Fibroblast of skin of scalp (primary cell): Measurements from ENCODE around the gene MITF.
A peak's percentile ranks its signal among the peaks of the same experiment; 100 is the strongest.

Experiments used
- DNase-seq: peaks from one replicate; pipeline ENCODE4 v3.0.0-alpha.2; 2013

MITF gene

DNA sequence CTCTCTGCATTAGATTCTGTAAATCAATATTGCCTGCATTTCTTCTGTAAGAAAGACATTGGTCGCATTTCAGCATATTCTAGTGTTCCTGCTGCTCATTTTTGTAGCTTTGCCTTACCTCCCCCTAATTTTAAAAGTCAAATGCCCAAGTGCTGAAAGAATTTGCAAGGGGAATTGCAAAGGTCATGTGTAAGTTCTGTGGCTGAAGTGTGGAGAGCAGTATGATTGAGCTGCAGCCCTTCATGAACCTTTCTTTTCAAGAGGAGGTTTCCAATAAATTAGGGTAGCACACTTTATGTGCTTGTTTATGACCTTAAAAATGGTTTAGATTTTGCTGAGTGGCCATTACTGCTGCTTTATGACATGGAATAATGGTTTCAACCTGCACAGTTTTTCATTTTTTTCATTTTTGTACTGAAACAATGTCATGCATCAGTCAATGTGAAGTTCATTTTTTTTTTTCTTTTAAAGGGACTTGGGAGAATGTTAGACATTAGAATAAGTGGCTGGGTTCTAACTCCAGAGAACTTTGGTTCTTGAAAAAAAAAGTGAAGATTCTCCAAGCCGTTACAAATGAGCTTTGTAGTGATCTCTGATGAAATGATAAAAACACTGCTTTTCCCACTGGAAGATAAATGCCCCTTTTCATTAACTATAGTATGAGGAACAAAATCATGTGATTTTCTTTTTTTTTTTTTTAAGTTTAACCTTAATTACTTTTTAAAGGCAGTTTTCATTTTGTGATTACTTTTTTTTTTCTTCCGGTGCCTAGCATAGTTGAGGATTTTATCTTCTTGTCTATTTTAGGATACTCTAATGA, 99.6 kb downstream of the MITF start:
- DNase-seq = no peak

GRCh38 chr3:69842351-69842750, 103.1 kb downstream of the MITF start:
- DNase-seq = no peak

GRCh38 chr3:69842789-69843188, 103.5 kb downstream of the MITF start:
- DNase-seq = no peak

- DNase-seq = no peak
Observed at GRCh38 chr3:69844706-69845105, 105.4 kb downstream of the MITF start.

- DNase-seq = no peak
Observed at GRCh38 chr3:69847303-69847702, 108.0 kb downstream of the MITF start.

DNA sequence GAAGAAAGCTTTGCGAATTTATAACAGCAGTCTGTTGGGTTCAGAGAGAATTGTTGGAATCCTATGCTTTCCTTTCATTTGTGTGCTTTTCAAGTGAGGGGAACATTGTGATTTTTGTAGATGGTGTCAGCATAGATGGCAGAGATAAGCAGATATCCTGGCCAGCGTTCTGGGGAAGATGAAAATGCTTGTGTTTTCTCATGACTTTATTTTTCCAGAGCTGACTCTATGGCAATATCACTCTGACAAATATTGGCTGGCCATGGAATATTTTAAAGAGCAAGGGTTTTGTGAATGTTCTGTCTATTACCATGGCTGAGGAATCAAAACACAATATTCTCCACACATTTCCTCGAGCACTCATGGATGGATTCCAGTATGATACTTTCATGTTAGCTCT, 108.8 kb downstream of the MITF start:
- no peak for DNase-seq

GRCh38 chr3:69850849-69851248, 111.6 kb downstream of the MITF start:
- no peak for DNase-seq

DNA sequence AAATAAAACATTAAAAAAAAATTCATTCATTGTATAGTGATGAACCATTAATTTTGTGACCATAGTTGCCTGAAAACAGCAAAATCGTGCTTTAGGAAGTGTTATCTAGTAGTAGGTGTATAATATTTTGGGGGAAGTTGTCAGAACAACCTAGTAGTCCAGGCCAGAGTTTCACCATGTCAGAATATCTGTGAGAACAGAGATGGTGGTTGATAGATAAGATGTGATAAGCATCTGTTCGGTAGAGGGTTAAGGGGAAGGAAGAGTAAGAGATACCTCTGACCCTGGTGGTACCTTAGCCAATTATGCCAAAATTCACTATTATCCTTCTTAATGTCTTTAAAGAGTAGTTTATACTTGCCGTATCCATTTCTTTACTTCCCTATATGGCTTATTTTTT, 113.8 kb downstream of the MITF start:
- DNase-seq = no peak

- DNase-seq = peak; percentile 41
Observed at GRCh38 chr3:69855436-69856162, 116.3 kb downstream of the MITF start.

GRCh38 chr3:69856965-69857705, 117.9 kb downstream of the MITF start:
- DNase-seq = no peak

- no peak for DNase-seq
Observed at GRCh38 chr3:69861556-69861955, 122.3 kb downstream of the MITF start.

- no peak for DNase-seq
Observed at GRCh38 chr3:69864141-69864540, 124.9 kb downstream of the MITF start.

GRCh38 chr3:69864766-69865165, 125.5 kb downstream of the MITF start:
- DNase-seq = no peak

GRCh38 chr3:69865925-69866679, 126.8 kb downstream of the MITF start:
- DNase-seq = no peak

DNA sequence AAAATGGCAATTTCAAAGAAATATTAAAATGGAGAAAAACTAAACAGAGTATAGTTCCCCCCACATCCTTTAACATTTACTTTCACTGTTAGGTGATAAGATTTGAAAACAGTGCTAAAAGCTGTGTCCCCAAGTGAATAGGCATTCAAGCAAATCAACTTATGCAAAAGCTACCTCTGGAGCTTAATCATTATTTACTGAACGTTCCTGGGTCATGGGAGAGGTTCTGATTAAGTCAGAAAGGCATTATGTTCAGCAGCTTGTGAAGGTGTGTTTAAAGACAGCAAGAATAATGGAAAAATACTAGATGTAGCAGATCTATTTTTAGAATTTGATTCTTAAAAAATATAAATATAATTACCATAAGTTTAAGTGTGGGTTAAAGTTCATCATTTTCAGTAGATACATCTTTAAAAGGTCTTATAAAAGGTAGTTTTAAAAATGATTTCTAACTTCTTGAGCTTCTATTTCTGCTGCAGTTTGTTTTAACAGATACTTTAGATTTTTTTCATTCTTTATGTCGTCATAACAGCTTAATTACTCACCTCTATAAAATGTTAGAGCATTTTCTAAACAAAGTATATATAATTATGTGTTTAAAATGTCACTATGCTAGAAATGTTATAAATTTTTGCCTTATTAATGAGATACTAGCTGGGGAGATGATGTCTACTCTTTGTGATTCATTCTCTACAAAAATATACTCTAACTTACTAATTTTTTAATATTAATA, 127.9 kb downstream of the MITF start:
- DNase-seq = peak; percentile 39

GRCh38 chr3:69867941-69868505, 128.8 kb downstream of the MITF start:
- DNase-seq = peak; percentile 52

DNA sequence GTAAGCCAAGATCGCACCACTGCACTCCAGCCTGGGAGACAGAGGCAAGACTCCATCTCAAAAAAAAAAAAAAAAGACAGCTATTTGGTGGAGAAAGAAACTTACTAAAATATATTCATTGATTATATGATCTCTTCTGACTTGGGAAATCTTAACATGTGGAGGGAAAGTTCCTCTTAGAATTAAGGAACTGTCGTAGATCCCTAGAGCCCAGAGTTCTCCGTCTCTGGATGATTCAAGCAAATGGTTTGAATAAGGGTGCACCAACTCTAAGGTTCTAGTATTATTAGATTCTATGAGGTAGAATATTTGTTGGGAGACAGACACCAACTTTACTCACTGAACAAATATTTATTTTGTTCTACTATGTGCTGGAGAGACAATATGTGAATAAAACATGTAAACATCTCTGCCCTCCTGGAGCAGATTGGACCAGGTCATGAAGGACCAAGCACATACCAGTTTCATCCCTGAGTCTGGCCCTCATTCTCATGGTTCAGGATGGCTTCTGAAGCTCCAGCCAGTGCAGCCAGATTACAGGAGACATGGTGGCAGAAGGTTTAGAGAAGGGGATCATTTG, 129.7 kb downstream of the MITF start:
- no peak for DNase-seq

DNA sequence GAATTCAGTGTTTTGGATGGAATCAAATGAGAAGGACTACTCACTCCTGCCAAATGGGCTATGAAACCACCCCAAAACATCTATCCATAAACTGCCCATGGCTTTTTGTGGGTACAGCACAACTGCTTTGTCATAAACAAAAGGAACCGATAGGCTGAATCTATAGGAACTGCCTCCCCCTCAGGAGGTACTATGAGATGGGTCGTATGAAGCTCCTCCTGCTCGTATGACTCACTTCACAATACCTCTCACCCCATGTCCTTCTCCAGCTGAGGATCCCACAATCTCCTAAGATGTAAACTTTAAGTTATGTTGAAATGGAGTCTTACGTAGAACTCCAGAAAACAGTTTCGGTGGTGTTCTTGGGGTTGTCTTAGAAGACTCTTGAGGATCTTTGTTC, 130.4 kb downstream of the MITF start:
- DNase-seq = peak; percentile 54

DNA sequence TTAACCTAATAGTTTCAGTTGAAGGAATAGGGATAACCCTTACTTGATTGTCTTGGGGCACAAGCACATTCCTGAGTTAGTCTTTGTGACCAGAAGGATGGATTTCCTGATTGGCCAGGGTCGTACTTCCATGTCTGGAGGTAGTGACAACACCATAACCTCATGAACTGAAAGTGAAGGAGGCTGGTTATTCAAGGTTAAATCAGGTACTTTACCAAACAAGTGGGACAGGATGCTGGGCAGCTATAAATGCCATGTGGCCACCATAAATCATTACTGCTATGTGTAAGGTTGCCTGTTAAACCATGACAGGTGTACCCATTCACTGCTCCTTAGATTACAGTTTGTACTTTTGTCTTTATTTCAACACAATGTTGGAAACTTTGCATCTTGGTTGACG, 132.0 kb downstream of the MITF start:
- DNase-seq = no peak

GRCh38 chr3:69871868-69872267, 132.6 kb downstream of the MITF start:
- no peak for DNase-seq

GRCh38 chr3:69872783-69873378, 133.6 kb downstream of the MITF start:
- no peak for DNase-seq
